NCI-H2227 (cell line): ENCODE measurements around the gene MTX2.
"Not testable (repeated sequence)": the region's sequence is repeated elsewhere in the genome, so short reads cannot be mapped to it uniquely, and the experiment has no call there.

Experiments
- DNase-seq: peaks from one replicate; lab custom pipeline; 2025; ENCODE audit not compliant: unreplicated experiment; lab: John Stamatoyannopoulos, UW

Gene MTX2

DNA sequence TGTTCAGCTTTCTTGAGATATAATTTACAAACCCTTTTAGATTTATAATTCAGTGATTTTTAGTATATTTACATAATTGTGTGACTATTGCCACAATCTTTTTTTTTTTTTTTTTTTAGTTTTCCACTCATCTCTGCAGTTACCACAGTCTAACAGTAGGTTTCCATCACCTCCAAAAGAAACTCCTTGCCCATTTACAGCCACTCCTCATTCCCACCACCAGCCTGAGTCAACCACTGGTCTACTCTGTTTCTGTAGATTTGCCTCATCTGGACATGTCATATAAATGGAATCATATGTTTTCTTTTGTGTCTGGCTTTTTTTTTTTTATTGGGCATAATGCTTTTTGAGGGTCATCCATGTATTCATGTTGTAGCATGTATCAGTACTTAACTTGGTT lies 16.1 kb downstream of the MTX2 start:
- no peak for DNase-seq

DNA sequence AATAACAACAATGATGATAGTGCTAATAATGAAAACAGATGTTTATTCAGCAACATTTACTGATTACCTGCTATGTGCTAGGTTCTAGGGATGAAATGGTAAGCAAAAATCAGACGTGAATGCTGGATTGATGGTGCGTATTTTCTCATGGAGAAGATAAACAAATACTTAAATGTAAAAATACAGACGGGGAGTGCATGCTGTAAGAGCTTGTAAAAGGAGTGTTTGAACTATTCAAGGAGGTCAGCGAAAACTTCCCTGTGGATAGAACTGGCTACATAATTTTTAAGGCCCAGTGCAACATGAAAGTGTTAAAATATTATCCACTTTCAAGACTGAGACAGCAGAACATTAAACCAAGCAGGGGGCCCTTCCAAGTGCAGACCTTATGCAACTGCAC lies 22.1 kb downstream of the MTX2 start:
- no peak for DNase-seq

DNA sequence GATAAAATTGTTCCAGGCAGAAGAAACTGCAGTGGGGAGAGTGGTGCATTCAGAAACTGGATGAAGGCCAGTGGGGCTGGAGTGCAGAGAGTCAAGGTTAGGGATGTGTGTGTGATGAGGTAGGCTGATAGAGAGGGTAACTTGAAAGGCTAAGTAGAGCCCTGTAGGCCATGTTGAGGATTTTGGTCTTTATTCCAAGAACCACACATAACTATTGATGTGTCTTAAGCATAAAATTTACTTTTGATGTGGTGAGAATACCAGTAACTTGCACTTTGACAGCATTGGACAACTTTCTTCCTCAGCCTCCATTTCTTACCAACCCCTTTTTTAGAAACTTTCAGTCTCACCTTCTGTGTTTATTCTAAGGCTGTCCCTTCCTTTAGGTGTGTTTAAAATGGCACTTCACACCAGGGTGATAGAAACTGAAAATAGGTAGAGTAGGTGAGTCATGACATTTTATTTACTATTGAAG lies 22.6 kb downstream of the MTX2 start:
- DNase-seq: no peak

DNA sequence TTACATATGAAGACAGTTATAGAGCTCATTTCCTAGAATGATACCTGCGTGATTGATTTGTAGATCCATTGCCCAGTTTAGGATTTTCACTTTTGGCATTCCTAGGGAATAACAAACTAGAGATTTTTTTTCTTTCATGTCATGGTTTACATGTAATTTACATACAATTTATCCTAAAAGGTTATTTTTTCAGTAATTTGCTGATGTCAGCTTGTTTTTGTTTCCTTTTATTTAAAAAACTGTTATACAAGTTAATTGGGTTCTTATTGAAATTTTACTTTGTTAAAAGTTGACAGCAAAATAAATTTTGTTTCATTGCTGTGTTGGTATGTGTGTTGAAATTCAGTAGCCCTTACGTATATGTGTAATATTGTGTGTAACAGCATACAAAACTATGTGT lies 23.4 kb downstream of the MTX2 start:
- DNase-seq: no peak

DNA sequence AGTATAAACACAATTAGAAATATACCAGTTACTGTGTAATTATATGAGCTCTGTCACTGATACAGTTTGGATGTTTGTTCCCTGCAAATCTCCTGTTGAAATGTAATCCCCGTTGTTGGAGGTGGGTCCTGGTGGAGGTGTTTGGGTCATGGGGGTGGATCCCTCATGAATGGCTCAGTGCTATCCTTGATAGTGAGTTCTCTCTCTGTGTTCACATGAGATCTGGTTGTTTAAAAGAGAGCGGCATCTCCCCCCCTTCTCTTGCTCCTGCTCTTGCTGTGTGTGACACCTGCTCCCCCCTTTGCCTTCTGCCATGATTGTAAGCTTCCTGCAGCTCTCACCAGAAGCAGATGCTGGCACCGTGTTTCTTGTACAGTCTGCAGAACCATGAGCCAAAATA lies 24.1 kb downstream of the MTX2 start:
- no peak for DNase-seq

DNA sequence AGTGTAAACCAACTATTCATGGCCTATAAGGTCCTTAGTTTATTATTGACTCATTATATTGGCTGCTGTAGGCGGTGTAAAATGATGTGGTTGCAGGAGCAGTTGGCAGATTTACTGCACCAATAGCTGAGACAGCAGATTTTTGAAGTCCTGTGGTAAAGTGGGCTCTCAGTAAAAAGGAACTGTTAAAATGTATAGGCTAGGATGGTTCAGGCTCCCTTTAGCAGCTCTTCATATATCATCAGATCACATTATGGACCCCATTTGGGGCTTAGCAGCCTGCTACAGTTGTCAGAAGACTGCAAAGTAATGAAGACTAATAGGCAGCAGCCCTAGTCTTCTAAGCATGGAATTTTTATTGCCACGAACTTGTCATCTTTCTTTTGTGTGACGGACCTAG lies 27.8 kb downstream of the MTX2 start:
- peak; percentile 36 for DNase-seq

DNA sequence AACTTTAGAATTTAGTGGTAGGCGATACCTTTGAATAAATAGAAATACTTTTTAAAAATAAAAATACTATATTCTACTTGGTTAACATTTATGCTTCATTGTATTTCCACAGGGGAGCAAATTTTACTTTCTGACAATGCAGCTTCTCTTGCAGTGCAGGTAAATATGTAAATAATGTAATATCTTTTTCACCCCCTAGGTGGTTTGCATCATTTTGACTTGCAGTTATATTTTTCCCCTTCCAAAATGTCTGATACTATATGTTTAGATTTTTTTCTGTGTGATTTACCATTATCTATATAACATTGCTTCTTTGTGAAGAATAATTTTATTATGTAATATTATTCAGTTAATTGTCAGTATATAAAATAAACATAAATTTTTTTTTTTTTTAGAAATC lies 28.5 kb downstream of the MTX2 start:
- DNase-seq: no peak

DNA sequence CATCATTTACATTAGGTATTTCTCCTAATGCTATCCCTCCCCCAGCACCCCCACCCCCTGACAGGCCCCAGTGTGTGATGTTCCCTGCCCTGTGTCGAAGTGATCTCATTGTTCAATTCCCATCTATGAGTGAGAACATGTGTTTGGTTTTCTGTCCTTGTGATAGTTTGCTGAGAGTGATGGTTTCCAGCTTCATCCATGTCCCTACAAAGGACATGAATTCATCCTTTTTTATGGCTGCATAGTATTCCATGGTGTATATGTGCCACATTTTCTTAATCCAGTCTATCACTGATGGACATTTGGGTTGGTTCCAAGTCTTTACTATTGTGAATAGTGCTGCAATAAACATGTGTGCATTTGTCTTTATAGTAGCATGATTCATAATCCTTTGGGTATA lies 36.8 kb downstream of the MTX2 start:
- not testable (repeated sequence) for DNase-seq

DNA sequence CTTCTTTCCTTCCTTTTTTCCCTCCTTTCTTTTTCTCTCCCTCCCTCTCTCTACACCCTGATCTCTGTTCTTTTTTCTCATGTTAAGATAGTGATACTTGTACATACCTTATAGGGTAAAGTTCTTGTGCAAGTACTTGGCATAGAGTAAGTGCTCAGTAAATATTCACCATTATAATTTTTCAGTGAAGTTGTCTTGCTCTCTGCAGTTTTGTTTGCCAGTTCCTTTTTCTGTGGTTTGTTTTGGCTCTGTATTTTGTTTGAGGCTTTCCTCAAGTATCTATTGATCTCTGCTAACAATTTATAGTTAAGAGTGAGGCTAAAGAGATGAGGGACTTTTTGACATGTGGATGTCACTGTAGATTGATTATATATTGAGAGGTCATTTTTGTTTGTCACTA lies 48.0 kb downstream of the MTX2 start:
- DNase-seq: no peak

DNA sequence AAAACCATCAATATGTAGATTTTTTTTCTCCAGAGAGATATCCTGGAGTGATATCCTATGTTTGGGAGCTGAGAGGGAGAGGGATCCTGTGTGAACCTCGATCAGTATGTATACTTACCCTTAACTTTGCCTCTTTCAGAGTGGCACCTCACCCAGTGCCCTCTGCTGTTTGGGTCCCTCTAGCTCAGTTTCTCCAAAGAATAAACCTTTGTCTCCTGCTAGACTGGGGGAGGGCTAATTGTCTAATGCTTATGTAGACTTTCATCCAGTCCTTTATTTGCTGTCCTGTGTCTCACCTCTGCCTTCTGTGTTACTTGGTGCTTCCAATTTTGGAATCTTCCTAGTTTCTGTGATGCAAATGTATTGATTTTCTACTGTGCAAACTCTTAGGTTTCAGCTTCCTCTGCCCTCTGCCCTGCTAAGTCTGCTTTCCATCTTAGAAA lies 48.4 kb downstream of the MTX2 start:
- no peak for DNase-seq

DNA sequence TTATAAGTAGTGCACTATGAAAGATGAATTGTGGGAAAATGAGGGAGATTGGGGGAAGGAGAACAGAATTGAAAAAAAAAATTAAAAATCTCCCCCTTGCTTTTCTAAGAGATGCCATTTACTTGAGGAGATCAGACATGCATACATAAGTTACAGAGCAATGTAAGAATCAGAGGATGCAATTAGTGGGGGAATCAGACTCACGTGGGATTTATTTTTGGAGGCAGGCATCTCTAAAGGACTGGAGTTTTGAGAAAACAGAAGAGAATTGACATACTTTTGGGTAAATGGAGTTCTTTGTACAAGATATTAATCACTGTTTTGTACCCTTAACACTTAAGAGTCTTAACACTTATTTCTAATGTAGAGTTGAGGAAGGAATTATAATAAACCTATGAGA lies 52.7 kb downstream of the MTX2 start:
- no peak for DNase-seq

DNA sequence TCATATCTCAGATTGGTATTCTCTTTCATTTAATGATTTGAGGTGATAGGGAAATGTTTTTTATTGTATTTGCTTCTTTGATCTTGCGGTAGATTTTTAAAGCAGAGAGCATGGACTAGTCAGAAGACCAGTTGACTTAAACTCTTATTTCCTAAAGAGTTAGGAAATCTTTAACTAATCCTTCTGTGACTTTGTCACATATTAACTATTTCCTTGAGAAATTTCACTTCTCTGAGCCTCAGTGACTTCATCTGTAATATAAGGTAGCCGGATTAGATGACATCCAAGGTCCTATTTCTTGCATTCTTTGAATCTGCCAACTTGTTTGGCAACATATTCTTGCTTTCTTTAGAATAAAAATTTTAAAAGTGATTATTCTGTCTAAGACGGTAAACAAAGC lies 55.6 kb downstream of the MTX2 start:
- no peak for DNase-seq

DNA sequence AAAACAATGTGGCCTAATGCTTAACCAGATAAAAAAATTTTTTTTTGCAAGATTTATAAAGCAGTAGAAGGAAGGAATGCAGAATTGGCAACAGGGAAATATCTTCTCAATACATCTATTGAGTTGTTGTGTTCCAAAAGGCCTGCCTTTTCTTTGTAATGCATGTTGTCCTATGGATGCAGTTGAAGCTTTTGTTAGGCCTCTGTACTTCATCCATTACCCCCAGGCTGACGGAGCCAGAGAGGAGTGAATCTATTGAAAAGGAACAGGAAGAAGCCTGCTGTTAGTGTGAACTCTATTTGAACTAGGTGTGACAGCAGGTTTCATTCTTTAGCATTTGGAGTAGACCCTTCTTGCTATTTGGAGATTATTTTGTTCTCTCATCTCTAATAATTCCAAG lies 56.5 kb downstream of the MTX2 start:
- no peak for DNase-seq

DNA sequence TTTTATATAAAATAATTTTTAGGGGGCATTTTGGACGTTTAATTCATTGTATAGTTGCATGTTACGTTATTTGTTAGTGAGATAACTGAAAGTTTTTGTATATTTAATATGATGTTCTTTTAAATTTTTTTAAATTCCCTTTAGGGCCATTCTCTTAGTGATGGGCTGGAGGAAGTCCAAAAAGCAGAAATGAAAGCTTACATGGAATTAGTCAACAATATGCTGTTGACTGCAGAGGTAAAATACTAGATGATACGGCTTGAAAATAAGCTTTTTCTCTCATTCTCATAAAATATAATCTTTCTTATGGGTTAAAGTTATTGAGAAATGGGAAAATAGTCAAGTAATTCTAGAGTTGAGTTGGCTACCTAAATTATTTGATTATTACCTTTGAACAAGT lies 58.9 kb downstream of the MTX2 start:
- DNase-seq: no peak

DNA sequence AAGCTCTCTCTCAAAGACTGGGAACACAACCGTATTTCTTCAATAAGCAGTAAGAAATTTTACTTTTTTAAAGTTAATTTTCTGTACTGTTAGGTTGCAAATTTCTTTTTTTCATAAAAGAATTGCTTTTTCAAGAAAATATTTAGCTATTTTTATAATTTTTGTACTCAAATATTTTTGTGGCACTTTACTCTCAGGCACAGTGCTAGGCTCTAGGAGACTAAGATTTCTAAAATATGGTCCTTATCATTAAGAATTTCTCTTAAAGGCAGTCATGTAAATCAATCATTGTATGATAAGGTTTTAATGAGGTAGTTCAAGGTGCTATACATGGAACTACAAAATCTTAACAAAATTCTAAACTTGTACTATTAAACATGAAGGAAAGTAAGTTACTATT lies 61.4 kb downstream of the MTX2 start:
- DNase-seq: no peak

DNA sequence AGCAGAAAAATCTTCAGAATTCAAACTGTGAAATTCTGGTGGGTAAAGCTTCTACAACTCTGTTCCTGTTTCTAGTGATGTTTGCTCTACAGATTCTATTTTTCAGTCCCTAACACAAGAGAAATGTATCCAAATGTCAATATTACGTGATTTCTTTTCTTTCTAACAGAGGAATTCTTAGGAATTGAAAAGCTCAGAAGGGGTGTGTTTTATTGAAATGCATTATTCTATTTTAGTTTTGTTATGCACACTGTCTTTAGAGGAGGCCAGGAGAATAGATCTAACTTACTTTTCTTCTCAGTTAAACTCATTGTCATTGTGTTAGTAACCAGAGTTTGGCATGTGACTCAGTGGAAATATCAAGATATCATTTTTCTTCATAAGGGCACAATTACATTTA lies 62.4 kb downstream of the MTX2 start:
- no peak for DNase-seq

DNA sequence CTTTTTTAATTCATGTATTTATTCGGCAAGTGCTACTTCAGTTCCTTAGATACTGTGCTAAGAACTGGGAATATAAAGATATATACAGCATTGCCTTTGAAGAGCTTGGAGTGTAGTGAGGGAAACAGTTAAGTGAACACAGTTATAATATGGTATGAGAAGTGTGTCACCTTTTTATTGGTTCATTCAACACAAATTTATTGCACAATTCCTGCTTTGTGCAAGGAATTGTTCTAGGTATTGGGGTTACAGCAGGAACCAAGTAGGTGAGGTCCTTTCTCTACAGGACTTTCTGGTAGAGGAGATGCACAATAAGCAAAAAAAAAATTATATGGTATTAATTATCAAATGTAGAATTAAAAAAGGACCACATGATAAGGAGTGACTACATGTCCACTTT lies 65.5 kb downstream of the MTX2 start:
- no peak for DNase-seq

DNA sequence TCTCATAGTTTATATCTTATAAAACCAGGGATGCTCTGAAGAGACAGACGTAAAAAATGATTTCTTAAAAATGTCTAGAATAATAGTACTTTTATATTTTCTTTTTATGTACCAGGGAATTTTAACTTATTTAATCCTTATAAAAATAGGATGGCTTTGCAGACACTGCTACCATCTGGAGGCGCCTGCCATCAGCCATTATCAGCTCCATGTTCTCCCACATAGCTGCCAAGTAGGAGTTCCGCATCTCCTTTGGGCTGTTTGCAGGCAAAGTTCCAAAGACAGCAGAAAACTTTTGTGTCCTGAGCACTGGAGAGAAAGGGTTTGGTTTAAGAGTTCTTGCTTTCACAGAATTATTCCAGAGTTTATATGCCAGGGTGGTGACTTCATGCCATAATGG lies 69.2 kb downstream of the MTX2 start:
- no peak for DNase-seq

DNA sequence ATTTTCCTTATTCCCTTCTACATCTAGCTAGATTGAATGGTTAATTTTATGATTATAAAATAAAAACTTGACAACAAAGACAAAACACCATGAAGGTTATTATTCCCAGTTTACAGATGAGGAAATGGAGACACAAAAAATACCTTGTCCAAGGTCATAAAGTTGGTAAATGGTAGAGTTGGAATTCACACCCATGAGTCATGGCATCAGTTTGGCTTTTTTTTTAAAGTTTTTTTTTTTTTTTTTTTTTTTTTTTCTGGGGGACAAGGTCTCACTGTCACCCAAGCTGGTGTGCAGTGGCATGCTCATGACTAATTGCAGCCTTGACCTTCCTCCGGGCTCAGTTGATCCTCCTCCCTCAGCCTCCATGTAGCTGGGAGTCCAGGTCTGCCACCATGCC lies 70.0 kb downstream of the MTX2 start:
- DNase-seq: no peak

DNA sequence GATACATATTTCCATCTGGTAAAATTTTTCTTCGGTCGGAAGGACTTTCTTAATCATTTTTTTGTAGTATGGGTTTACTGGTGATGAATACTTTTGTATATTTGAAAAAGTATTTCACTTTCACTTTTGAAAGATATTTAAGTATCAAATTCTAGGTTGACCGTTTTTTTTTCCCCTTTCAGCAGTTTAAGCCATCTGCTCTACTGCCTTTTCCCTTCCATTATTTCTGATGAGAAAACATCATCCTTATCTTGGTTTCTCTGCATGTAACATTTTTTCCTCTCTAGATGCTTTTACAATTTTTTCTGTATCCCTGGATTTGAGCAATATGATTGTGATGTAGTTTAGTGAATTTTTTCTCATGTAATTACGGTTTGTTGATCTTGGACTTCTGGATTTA lies 87.0 kb downstream of the MTX2 start:
- no peak for DNase-seq

DNA sequence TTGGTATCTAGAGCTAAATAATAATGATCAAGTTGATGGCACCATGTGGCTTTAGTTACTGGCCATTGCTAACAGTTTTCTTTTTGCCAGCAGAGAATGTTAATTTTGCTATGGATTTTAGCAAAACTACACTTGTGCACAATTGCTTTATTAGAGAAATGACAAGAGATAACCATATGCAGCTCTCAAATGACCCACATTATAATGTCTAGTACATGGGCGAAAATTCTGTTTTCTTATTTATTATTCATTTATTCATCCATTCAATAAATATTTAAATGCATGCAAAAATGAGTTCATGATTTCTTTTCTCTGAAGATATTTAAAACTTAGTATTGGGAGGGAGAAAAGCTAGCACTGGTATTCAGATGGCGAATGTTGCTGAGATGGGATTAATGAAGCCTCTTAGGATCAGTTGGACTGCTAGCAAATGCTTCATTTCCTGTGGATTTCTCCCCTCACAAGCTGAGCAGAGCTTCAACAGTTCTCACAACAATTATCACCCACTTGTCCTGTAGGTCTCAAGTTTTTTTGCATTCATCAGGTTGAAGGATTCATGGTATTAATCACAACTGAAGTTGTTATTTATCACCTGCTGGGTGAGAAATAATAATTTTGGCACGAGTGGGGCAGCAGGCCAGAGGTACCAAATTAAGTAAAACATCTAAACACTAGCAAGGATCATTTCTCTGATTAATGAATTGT lies 95.2 kb downstream of the MTX2 start:
- no peak for DNase-seq

DNA sequence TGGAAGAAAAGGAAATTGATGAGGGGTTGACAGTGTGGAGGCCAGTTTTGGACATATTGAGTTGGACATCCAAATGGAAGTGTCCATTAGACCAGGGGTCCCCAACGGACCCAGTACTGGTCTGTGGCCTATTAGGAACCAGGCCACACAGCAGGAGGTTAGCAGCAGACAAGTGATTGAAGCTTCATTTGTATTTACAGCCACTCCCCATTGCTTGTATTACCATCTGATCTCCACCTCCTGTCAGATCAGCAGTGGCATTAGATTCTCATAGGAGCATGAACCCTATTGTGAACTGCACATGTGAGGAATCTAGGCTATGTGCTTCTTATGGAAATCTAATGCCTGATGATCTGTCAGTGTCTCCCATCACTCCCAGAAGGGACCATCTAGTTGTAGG lies 99.1 kb downstream of the MTX2 start:
- no peak for DNase-seq

DNA sequence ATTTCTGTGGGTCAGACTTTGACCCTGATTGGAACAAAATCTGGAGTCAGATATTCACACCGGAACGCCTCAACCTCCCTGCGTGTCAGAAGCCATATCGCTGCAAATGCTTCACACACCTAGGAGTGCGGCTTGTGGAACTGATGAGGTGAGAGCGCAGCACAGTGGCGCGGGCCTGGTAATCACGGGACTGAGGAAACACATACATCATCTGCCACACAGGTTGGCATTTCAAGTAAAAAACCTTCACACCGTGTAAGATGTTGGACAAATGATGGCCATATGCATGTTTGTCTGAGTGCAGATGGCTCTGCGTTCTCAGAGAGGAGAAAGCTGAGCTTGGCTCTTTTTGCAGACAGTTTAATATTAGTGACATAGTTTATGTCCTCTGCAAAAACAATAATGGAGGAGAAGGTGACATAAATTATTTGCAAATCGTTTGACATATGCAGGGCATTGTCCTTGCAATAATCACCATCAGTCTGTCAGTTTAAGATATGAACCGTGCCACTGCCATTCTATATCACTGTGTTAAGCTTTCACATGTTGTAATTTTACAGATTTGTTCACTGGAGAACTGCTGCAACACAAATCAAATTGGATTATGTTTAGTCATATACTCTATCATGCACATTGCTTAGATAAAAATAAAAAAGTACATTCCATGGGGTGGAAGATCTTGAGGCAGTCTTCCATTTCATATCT lies 101.4 kb downstream of the MTX2 start:
- peak; percentile 20 for DNase-seq
